Hair follicular keratinocyte (primary cell): Measurements from ENCODE around the gene NPPC. TPM values are rescaled to one million over a fixed set of nuclear protein-coding genes. Genes with fewer than 3 reads are reported as not detected.

Experiments
- total RNA-seq: library from RNA; depleted of rRNA; stranded (reverse); fragments of >200 nt; gene quantifications from 2 replicates; pipeline ENCODE4 v1.2.3, GENCODE V29; 2015

The NPPC gene, protein sequence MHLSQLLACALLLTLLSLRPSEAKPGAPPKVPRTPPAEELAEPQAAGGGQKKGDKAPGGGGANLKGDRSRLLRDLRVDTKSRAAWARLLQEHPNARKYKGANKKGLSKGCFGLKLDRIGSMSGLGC
- not detected in 2 replicates for total RNA-seq

DNA sequence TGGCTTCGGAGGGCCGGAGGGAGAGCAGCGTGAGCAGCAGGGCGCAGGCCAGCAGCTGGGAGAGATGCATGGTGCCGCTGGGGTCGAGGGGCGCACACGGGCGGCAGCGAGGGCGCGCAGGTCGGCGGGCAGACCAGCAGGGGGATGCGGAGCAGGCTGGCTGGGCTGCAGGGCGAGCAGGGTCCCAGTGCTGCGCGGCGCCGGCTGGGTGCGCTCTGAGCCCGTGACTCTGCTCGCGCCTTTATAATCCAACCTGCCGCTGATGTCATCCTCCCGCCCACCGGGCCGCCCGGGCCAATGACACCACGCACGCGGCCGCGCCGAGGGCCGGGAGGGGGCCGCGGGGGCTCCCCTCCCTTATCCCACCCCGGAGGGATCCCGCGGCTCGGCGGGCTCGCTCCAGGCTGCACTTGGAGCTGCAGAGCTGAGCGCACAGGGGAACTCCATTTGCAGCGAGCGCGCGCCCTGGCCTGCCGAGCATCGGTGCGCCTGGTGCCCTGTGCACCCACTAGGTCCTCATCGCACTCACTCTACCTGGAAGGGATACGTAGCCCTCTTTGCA, at the start of gene NPPC:
Gene NPPC (minus strand): TSS at position 217 of the 562 bp plus-strand sequence. CDS start 147 bp downstream, at position 70.

DNA sequence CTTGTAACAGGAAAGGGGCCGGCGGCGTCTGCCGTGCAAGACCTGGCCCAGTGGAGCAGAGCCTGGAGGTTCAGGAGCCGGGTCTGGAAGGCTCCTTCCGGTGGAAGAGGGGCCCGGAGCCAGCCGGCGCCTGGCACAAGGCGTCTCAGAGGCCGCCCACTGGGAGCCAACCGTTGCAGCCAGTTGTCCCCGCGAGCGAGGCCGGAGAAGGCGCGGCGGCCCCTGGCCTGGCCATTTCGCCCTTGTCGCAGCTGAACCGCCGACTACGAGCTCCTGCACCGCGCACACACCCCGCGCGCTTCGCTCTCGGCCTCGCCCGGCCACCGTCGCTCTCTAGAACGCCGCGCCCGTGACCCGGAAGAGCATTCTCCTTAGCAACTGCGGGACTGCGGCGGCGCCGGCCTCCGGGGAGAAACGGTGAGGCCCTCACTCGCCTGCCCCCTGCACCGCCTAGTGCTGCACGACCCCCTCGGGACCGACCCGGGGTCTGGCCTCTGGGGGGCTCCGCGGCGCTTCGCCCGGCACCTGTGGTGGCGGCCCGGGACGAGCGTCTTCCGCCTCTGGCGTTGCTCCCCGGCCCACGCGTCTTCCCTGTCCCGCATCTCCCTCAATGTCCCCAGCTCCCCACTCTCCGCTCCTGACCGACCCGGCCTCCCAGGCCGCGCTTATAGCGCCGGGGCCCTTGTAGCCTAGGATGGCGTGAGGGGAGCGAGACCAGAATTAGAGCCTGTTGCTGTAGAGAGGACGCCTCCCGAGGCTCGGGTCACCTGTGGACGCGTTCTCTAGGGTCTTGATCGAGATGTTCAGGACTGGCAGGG, 35.4 kb upstream of the NPPC start, which contains the start of gene DIS3L2:
Gene DIS3L2 (plus strand): TSS at position 365 of the 818 bp plus-strand sequence. CDS start 53,215 bp downstream, outside the sequence.

Other genes starting within 250 kb of the NPPC start
- gene PTMA, start 217.9 kb downstream of the NPPC start, total RNA-seq, result 789 and 1,409 TPM in 2 replicates
- 27.3 and 28.2 TPM in 2 replicates for gene PDE6D, start 145.1 kb downstream of the NPPC start, total RNA-seq
- gene COPS7B, start 140.0 kb downstream of the NPPC start, total RNA-seq, result 29.1 and 32.8 TPM in 2 replicates
- gene DIS3L2, start 35.3 kb upstream of the NPPC start, total RNA-seq, result 10.4 and 17.8 TPM in 2 replicates